Peyer's patch (tissue), 4 donors: ENCODE results near the gene CTXND1.

Source experiments
- POLR2A ChIP-seq, 2 donors: fragments of 450-650 bp; IDR thresholded peaks; one replicate each; pipeline ENCODE4 v1.5.1; 2017; ENCODE audit warnings: antibody characterized with exemption in 2 of 2, mild to moderate bottlenecking in 2 of 2, moderate library complexity in 2 of 2
- TF ChIP-seq, protein P1 (sequence below), 6 experiments: fragments of 450-650 bp in 4 of 6; fragments of 200-600 bp in 2 of 6; sonication (generic) in 1 of 6; IDR thresholded peaks; one replicate each; pipeline ENCODE4 v1.5.1; 2017 to 2019; ENCODE audit warnings: antibody characterized with exemption in 6 of 6, mild to moderate bottlenecking in 3 of 6, moderate library complexity in 1 of 6

- TF ChIP-seq, protein P1, sequence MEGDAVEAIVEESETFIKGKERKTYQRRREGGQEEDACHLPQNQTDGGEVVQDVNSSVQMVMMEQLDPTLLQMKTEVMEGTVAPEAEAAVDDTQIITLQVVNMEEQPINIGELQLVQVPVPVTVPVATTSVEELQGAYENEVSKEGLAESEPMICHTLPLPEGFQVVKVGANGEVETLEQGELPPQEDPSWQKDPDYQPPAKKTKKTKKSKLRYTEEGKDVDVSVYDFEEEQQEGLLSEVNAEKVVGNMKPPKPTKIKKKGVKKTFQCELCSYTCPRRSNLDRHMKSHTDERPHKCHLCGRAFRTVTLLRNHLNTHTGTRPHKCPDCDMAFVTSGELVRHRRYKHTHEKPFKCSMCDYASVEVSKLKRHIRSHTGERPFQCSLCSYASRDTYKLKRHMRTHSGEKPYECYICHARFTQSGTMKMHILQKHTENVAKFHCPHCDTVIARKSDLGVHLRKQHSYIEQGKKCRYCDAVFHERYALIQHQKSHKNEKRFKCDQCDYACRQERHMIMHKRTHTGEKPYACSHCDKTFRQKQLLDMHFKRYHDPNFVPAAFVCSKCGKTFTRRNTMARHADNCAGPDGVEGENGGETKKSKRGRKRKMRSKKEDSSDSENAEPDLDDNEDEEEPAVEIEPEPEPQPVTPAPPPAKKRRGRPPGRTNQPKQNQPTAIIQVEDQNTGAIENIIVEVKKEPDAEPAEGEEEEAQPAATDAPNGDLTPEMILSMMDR (IDR thresholded peaks at IDR 0.05): no peak
- no peak for TF ChIP-seq POLR2A (IDR thresholded peaks at IDR 0.05)
These were observed 5.6 kb downstream of the CTXND1 start for GRCh38 chr15:80246425-80246894.
